ENCODE data around the gene SLC12A1.

DNA sequence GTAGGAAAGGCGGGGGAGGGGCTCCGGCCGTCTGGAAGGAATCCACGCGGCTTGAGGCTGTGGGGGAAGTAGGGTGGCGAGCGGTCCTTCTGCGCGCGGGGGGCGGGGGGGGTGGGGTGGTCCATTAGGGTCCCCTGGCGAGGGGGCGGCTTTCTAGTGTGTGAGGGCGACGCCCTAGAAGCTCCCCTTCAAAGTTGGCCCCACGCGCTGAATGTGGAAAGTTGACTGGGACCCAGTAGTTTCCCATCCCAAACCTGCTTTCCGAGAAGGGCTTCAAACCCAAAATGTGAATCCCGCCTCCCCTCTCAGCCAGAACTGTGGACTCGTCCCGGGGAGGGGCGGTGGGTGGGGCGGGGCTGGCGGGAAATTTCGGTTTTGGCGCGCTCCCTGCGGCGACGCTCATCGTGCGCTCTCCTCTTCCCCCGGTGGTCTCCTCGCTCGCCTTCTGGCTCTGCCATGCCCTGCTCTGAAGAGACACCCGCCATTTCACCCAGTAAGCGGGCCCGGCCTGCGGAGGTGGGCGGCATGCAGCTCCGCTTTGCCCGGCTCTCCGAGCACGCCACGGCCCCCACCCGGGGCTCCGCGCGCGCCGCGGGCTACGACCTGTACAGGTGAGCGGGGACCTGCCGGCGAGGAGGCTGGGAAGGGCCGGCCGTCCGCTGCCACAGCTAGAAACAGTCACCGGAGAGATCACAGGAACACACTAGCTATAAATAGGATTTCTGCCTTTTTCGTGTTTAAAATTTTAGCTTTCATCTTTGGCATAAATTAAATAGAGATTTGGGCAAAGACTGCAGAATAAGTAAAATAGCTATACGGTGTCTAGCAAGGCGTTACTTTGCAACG is 125.9 kb downstream of the SLC12A1 start:
- TF ChIP-seq POLR2AphosphoS5 (IDR thresholded peaks at IDR 0.05) (no peak), CTCF (IDR thresholded peaks at IDR 0.05) (no peak), POLR2A (IDR thresholded peaks at IDR 0.05) (no peak)
